A549 (cell line): Measurements from ENCODE around the gene CEBPB.

Experiments
- CTCF ChIP-seq: fragments of >200 bp; sonication (Bioruptor Twin); formaldehyde crosslinking; IDR thresholded peaks from 3 replicates; pipeline ENCODE4 v1.5.1; 2016
- E2F6 ChIP-seq: IDR thresholded peaks from 2 replicates; pipeline ENCODE4 v1.6.1; 2012; ENCODE audit warnings: low read depth, borderline replicate concordance
- FOSB ChIP-seq: fragments of 250-450 bp; sonication (Bioruptor Pico); IDR thresholded peaks from 2 replicates; pipeline ENCODE4 v1.5.0; 2020; ENCODE audit warnings: mild to moderate bottlenecking, moderate library complexity
- MYC ChIP-seq: IDR thresholded peaks from 2 replicates; pipeline ENCODE4 v1.6.1; 2012; ENCODE audit warnings: mild to moderate bottlenecking, inconsistent platforms, low read length, improper control_type of control experiment, borderline replicate concordance
- POLR2A ChIP-seq: IDR thresholded peaks from 2 replicates; pipeline ENCODE4 v1.6.1; 2012; ENCODE audit warnings: mild to moderate bottlenecking, low read length
- POLR2AphosphoS2 ChIP-seq: conservative IDR thresholded peaks from 2 replicates; pipeline ENCODE4 v1.6.1; 2012; ENCODE audit warnings: low read length, improper control_type of control experiment, inconsistent platforms
- RAD21 ChIP-seq, 2 experiments: fragments of >200 bp in 1 of 2; sonication (Bioruptor Twin) in 1 of 2; formaldehyde crosslinking in 1 of 2; IDR thresholded peaks in 1 of 2; conservative IDR thresholded peaks in 1 of 2; 2 replicates in 1 of 2; 3 replicates in 1 of 2; pipeline ENCODE4 v1.6.1; 2012 to 2018; ENCODE audit warnings: inconsistent platforms in 1 of 2
- RCOR1 ChIP-seq: fragments of 150-350 bp; IDR thresholded peaks from 2 replicates; pipeline ENCODE4 v1.6.1; 2014; ENCODE audit warnings: antibody characterized with exemption, low read length, low read depth
- SMC3 ChIP-seq: fragments of >200 bp; sonication (Bioruptor Twin); formaldehyde crosslinking; IDR thresholded peaks from 3 replicates; pipeline ENCODE4 v1.6.1; 2018; ENCODE audit warnings: inconsistent platforms

GRCh38 chr20:50174456-50174855 is 16.2 kb upstream of the CEBPB start:
- no peak for TF ChIP-seq E2F6
- no peak for TF ChIP-seq POLR2AphosphoS2
- TF ChIP-seq CTCF, result no peak
- TF ChIP-seq RCOR1, result no peak
- TF ChIP-seq SMC3, result no peak
- TF ChIP-seq MYC, result no peak
- TF ChIP-seq POLR2A, result no peak
- no peak for TF ChIP-seq RAD21 (conservative IDR thresholded peaks at IDR 0.05 in 1 of 2, IDR thresholded peaks at IDR 0.05 in 1 of 2)
- no peak for TF ChIP-seq FOSB (CRISPR knock-in tag)
